Activated naive CD8-positive, alpha-beta T cell treated with anti-CD3 and anti-CD28 coated beads for 36 hours (primary cell): ENCODE data around the gene SORT1. TPM values are rescaled to one million over a fixed set of nuclear protein-coding genes. Genes with fewer than 3 reads are reported as not detected.

ENCODE experiments used
- DNase-seq: peaks from one replicate; pipeline ENCODE4 v3.0.0; 2021
- H3K27ac Mint-ChIP-seq: one replicate; pipeline ENCODE4 v1.8.0; 2022; ENCODE audit warnings: mild to moderate bottlenecking, moderate library complexity, mixed read lengths
- H3K27me3 Mint-ChIP-seq: one replicate; pipeline ENCODE4 v1.8.0; 2022; ENCODE audit warnings: mild to moderate bottlenecking, mixed read lengths
- H3K36me3 Mint-ChIP-seq: one replicate; pipeline ENCODE4 v1.8.0; 2021; ENCODE audit warnings: mild to moderate bottlenecking, mixed read lengths
- H3K4me1 Mint-ChIP-seq: one replicate; pipeline ENCODE4 v1.8.0; 2021; ENCODE audit warnings: mixed read lengths
- H3K4me3 Mint-ChIP-seq: one replicate; pipeline ENCODE4 v1.8.0; 2022; ENCODE audit warnings: mild to moderate bottlenecking, moderate library complexity, mixed read lengths
- H3K9me3 Mint-ChIP-seq: one replicate; pipeline ENCODE4 v1.8.0; 2022; ENCODE audit warnings: mixed read lengths
- total RNA-seq, 2 experiments: library from RNA; stranded (reverse); gene quantifications; one replicate each; pipeline ENCODE4 v1.2.3, GENCODE V29; 2021

Gene SORT1
- total RNA-seq, 2 experiments from 2014 or later, result 5.6 to 6.6 TPM

GRCh38 chr1:109392037-109392787, 5.5 kb downstream of the SORT1 start:
- Mint-ChIP-seq H3K36me3 (no peaks in the 10 kb centered on the region), H3K27ac (no peak overlapping the region), H3K4me1 (peaks cover 16% of the 10 kb centered on the region), H3K9me3 (no peaks in the 10 kb centered on the region), H3K27me3 (peaks cover 49% of the 10 kb centered on the region), H3K4me3 (no peak overlapping the region)
- no peak for DNase-seq

- H3K27ac Mint-ChIP-seq, result no peak overlapping the region
- H3K27me3 Mint-ChIP-seq, result peaks cover 44% of the 10 kb centered on the region
- peaks cover 11% of the 10 kb centered on the region for H3K4me1 Mint-ChIP-seq
- no peaks in the 10 kb centered on the region for H3K36me3 Mint-ChIP-seq
- no peaks in the 10 kb centered on the region for H3K9me3 Mint-ChIP-seq
- no peak overlapping the region for H3K4me3 Mint-ChIP-seq
- DNase-seq, result no peak
These were observed 6.1 kb downstream of the SORT1 start for GRCh38 chr1:109391626-109392025.

- Mint-ChIP-seq H3K4me1 (peaks cover 12% of the 10 kb centered on the region), H3K9me3 (no peaks in the 10 kb centered on the region), H3K27ac (no peak overlapping the region), H3K36me3 (no peaks in the 10 kb centered on the region), H3K4me3 (no peak overlapping the region), H3K27me3 (peaks cover 39% of the 10 kb centered on the region)
- DNase-seq, result no peak
These were observed 6.6 kb downstream of the SORT1 start for GRCh38 chr1:109391157-109391556.

DNA sequence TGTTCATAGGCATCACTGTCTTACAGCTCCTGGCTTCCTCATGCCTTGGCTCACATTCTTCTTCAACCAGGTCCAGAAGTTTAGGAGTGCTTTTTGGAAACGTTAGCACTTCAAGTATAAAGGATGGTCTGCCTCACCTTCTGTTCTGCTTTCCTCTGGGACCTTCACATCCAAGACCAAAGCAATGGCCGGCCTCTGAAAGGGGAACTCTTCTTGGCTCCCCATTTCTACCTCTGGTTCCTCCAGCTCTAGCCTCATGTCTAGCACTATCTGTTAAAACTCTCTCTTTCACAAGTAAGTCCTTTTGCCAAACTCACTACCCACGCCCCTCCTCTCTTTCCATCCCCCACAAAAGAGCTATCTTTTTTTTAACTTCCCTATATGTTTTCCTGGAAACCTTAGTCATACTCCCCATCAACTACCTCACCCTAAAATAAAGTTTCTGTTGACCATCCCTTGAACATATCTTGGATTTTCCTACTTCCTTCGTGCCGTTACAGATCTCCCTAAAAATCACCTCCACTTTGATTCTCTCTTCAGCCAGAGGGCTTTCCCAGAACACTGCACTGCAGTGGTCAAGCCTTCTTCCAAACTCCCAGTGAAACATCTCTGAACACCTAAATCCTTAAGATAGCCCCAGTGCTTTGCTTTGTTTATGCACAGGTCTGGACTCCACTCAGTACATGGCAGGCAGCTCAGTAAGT, 7.9 kb downstream of the SORT1 start:
- Mint-ChIP-seq H3K27me3 (peaks cover 25% of the 10 kb centered on the region), H3K27ac (no peak overlapping the region), H3K9me3 (no peaks in the 10 kb centered on the region), H3K4me1 (peaks cover 14% of the 10 kb centered on the region), H3K4me3 (no peak overlapping the region), H3K36me3 (no peaks in the 10 kb centered on the region)
- DNase-seq, result no peak

GRCh38 chr1:109388884-109389637, 8.7 kb downstream of the SORT1 start:
- peaks cover 19% of the 10 kb centered on the region for H3K27me3 Mint-ChIP-seq
- H3K36me3 Mint-ChIP-seq, result no peaks in the 10 kb centered on the region
- peaks cover 14% of the 10 kb centered on the region for H3K4me1 Mint-ChIP-seq
- DNase-seq, result no peak
- H3K9me3 Mint-ChIP-seq, result no peaks in the 10 kb centered on the region
- no peak overlapping the region for H3K27ac Mint-ChIP-seq
- H3K4me3 Mint-ChIP-seq, result no peak overlapping the region

- peaks cover 16% of the 10 kb centered on the region for H3K4me1 Mint-ChIP-seq
- no peak overlapping the region for H3K27ac Mint-ChIP-seq
- peaks cover 16% of the 10 kb centered on the region for H3K27me3 Mint-ChIP-seq
- no peak overlapping the region for H3K4me3 Mint-ChIP-seq
- no peaks in the 10 kb centered on the region for H3K9me3 Mint-ChIP-seq
- no peaks in the 10 kb centered on the region for H3K36me3 Mint-ChIP-seq
- no peak for DNase-seq
These were observed 9.5 kb downstream of the SORT1 start for GRCh38 chr1:109388208-109388711.

GRCh38 chr1:109386054-109386717, 11.5 kb downstream of the SORT1 start:
- no peaks in the 10 kb centered on the region for H3K36me3 Mint-ChIP-seq
- no peak overlapping the region for H3K27ac Mint-ChIP-seq
- H3K9me3 Mint-ChIP-seq, result no peaks in the 10 kb centered on the region
- H3K27me3 Mint-ChIP-seq, result peaks cover 6% of the 10 kb centered on the region
- no peak for DNase-seq
- no peak overlapping the region for H3K4me3 Mint-ChIP-seq
- H3K4me1 Mint-ChIP-seq, result peaks cover 12% of the 10 kb centered on the region

DNA sequence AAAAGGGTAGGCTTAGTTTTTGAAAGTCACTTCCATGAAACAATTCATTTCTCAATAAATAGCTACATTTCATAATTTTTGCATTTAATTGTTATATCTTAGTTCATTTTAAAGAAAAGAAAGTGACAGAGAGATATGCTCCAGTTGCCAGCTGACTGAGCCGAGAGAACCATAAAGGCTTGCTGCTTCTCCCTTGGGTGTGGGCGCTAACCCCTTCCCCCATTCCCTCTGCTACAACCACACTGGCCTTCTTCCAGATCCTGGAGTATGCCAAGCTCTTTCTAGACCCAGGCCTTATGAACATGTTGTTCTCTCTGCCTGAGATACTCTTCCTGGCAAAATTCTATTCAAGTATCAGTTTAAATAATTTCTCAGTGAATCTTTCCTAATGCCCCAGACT, 12.3 kb downstream of the SORT1 start:
- Mint-ChIP-seq H3K9me3 (no peaks in the 10 kb centered on the region), H3K4me3 (no peak overlapping the region), H3K27me3 (peaks cover 6% of the 10 kb centered on the region), H3K4me1 (peaks cover 12% of the 10 kb centered on the region), H3K27ac (no peak overlapping the region), H3K36me3 (no peaks in the 10 kb centered on the region)
- DNase-seq, result no peak

GRCh38 chr1:109383854-109384253, 13.9 kb downstream of the SORT1 start:
- no peak overlapping the region for H3K4me3 Mint-ChIP-seq
- no peaks in the 10 kb centered on the region for H3K27me3 Mint-ChIP-seq
- no peak for DNase-seq
- peaks cover 6% of the 10 kb centered on the region for H3K4me1 Mint-ChIP-seq
- no peaks in the 10 kb centered on the region for H3K9me3 Mint-ChIP-seq
- no peak overlapping the region for H3K27ac Mint-ChIP-seq
- no peaks in the 10 kb centered on the region for H3K36me3 Mint-ChIP-seq

DNA sequence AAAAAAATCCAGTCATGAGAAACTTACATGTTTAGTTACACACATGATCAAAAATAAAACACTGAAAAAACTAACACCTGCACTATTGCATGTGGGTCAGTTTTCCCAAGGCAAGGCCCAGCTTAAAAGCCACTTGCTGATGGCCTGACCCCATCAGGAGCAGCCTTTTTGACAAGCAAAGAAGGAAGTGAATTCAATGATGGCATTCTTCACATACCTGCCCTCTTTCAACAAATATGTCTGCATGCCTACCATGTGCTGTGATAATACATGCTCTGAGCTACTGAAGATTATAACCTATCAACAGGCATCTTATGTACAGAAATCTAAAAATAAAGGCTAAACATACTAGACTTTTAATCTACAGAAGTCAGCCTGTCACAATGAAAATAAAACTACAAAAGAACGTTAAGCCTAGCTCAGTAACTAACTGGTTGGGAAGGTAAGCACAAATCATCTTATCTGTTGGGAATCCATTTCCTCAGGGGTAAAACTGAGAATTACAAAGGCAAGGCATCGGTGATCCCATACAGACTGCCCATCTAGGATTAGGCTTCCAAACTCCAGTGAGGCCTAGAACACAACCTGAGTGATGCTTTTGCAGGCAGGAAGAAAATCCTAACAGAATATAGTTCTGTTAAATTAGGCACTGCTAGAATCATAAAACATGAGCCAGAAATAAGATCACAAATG, 14.5 kb downstream of the SORT1 start:
- DNase-seq, result no peak
- H3K4me1 Mint-ChIP-seq, result peaks cover 6% of the 10 kb centered on the region
- no peaks in the 10 kb centered on the region for H3K27me3 Mint-ChIP-seq
- H3K36me3 Mint-ChIP-seq, result no peaks in the 10 kb centered on the region
- no peak overlapping the region for H3K27ac Mint-ChIP-seq
- H3K4me3 Mint-ChIP-seq, result no peak overlapping the region
- H3K9me3 Mint-ChIP-seq, result no peaks in the 10 kb centered on the region

- Mint-ChIP-seq H3K4me1 (peaks cover 6% of the 10 kb centered on the region), H3K36me3 (no peaks in the 10 kb centered on the region), H3K9me3 (no peaks in the 10 kb centered on the region), H3K27me3 (no peaks in the 10 kb centered on the region), H3K27ac (no peak overlapping the region), H3K4me3 (no peak overlapping the region)
- no peak for DNase-seq
These were observed 16.1 kb downstream of the SORT1 start for GRCh38 chr1:109381573-109381972.

- no peak overlapping the region for H3K4me3 Mint-ChIP-seq
- H3K27ac Mint-ChIP-seq, result no peak overlapping the region
- no peaks in the 10 kb centered on the region for H3K27me3 Mint-ChIP-seq
- H3K9me3 Mint-ChIP-seq, result no peaks in the 10 kb centered on the region
- no peak for DNase-seq
- no peaks in the 10 kb centered on the region for H3K36me3 Mint-ChIP-seq
- H3K4me1 Mint-ChIP-seq, result peaks cover 7% of the 10 kb centered on the region
These were observed 17.8 kb downstream of the SORT1 start for GRCh38 chr1:109379907-109380306.

- Mint-ChIP-seq H3K4me1 (peaks cover 7% of the 10 kb centered on the region), H3K36me3 (no peaks in the 10 kb centered on the region), H3K27me3 (no peaks in the 10 kb centered on the region), H3K9me3 (no peaks in the 10 kb centered on the region), H3K27ac (no peak overlapping the region), H3K4me3 (no peak overlapping the region)
- DNase-seq, result no peak
These were observed 18.3 kb downstream of the SORT1 start for GRCh38 chr1:109379422-109379821.

- Mint-ChIP-seq H3K9me3 (no peaks in the 10 kb centered on the region), H3K27ac (no peak overlapping the region), H3K4me3 (no peak overlapping the region), H3K4me1 (peaks cover 11% of the 10 kb centered on the region), H3K27me3 (peaks cover 3% of the 10 kb centered on the region), H3K36me3 (no peaks in the 10 kb centered on the region)
- no peak for DNase-seq
These were observed 20.0 kb downstream of the SORT1 start for GRCh38 chr1:109377698-109378097.
